ENCODE measurements around the gene GPC6.

Gene GPC6

GRCh38 chr13:93714171-93714570, 487.6 kb downstream of the GPC6 start:
- TF ChIP-seq CTCF (IDR thresholded peaks at IDR 0.05; ENCODE audit: low read depth, low read length) (no peak), MYC (IDR thresholded peaks at IDR 0.05; ENCODE audit: low read depth, low read length) (no peak), POLR2A (IDR thresholded peaks at IDR 0.05; ENCODE audit: extremely low read depth, insufficient read length) (no peak), MAX (IDR thresholded peaks at IDR 0.05; ENCODE audit: low read depth, low read length) (no peak)
- DNase-seq (ENCODE audit: low read depth): no peak
- no peak overlapping the region for H3K4me3 ChIP-seq (ENCODE audit: low read depth, low read length)

DNA sequence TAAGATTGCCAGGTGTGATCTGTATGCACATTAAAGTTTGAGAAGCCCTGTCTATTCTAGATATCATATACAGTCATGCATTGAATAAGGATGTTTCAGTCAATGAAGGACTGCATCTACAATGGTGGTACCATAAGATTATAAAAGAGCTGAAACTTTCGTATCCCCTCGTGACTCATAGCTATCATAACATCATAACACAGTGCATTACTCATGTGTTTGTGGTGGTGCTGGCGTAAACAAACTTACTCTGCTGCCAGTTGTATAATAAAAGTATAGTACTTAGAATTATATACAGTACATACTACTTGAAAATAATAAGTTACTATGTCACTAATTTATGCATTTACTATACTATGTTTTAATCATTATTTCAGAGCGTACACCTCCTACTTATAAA, 489.3 kb downstream of the GPC6 start:
- no peak overlapping the region for H3K4me3 ChIP-seq (ENCODE audit: low read depth, low read length)
- no peak for DNase-seq (ENCODE audit: low read depth)
- TF ChIP-seq POLR2A (IDR thresholded peaks at IDR 0.05; ENCODE audit: extremely low read depth, insufficient read length) (no peak), CTCF (IDR thresholded peaks at IDR 0.05; ENCODE audit: low read depth, low read length) (no peak), MYC (IDR thresholded peaks at IDR 0.05; ENCODE audit: low read depth, low read length) (no peak), MAX (IDR thresholded peaks at IDR 0.05; ENCODE audit: low read depth, low read length) (no peak)

DNA sequence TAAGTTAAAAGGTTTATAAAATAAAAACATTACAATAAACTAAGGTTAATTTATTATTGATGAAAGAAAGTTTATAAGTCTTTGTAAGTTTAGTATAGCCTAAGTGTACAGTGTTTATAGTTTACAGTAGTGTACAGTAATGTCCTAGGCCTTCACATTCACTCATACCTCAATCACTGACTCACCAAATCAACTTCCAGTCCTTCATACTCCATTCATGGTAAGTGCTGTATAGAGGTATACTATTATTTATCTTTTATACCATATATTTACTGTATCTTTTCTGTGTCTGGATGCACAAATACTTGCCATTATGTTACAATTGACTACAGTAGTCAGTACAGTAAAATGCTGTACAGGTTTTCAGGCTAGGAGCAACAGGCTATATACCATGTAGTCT, 490.0 kb downstream of the GPC6 start:
- H3K4me3 ChIP-seq (ENCODE audit: low read depth, low read length): no peak overlapping the region
- no peak for TF ChIP-seq MAX (IDR thresholded peaks at IDR 0.05; ENCODE audit: low read depth, low read length)
- TF ChIP-seq POLR2A (IDR thresholded peaks at IDR 0.05; ENCODE audit: extremely low read depth, insufficient read length): no peak
- no peak for TF ChIP-seq MYC (IDR thresholded peaks at IDR 0.05; ENCODE audit: low read depth, low read length)
- no peak for TF ChIP-seq CTCF (IDR thresholded peaks at IDR 0.05; ENCODE audit: low read depth, low read length)
- DNase-seq (ENCODE audit: low read depth): no peak

DNA sequence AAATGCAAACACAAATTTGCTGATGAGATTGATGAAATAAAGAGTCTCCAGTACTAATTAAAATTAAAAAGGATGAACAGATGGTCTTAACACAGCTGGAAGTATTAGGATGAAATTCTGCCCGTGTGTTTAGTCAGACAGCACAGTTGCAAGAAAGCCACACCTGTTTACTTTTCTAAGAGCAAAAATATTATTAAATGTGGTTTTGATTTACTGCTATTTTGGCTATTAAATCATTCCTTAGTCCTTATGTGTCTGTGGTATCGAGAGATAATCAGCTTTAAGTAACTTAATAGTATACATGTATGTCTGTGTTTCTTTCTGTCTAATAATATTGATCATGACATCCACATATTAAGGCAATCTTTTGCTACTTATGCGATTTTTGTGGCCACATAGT, 494.9 kb downstream of the GPC6 start:
- no peak overlapping the region for H3K4me3 ChIP-seq (ENCODE audit: low read depth, low read length)
- no peak for TF ChIP-seq POLR2A (IDR thresholded peaks at IDR 0.05; ENCODE audit: extremely low read depth, insufficient read length)
- TF ChIP-seq CTCF (IDR thresholded peaks at IDR 0.05; ENCODE audit: low read depth, low read length): no peak
- TF ChIP-seq MYC (IDR thresholded peaks at IDR 0.05; ENCODE audit: low read depth, low read length): no peak
- no peak for TF ChIP-seq MAX (IDR thresholded peaks at IDR 0.05; ENCODE audit: low read depth, low read length)
- DNase-seq (ENCODE audit: low read depth): no peak

GRCh38 chr13:93723316-93723715, 496.7 kb downstream of the GPC6 start:
- no peak for DNase-seq (ENCODE audit: low read depth)
- TF ChIP-seq MYC (IDR thresholded peaks at IDR 0.05; ENCODE audit: low read depth, low read length): no peak
- TF ChIP-seq MAX (IDR thresholded peaks at IDR 0.05; ENCODE audit: low read depth, low read length): no peak
- TF ChIP-seq CTCF (IDR thresholded peaks at IDR 0.05; ENCODE audit: low read depth, low read length): no peak
- TF ChIP-seq POLR2A (IDR thresholded peaks at IDR 0.05; ENCODE audit: extremely low read depth, insufficient read length): no peak
- no peak overlapping the region for H3K4me3 ChIP-seq (ENCODE audit: low read depth, low read length)

DNA sequence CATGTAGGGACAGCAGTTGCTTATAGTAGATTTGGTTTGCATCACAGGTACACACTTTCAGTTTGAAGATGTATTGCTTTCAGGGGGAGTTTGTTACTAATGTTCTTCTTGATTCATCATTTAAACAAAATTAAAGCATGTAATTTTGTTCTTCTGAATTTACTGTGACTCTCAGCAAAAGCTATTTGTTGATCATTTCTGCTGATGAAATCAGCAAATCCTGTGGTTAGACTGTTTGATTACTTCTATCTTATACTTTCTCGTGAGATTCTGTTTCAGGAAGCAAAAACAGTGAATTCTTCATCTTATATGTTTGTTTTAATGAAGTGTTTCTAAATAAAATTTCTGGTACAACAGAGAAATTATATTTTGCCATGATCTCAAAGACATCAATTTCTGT, 497.6 kb downstream of the GPC6 start:
- TF ChIP-seq POLR2A (IDR thresholded peaks at IDR 0.05; ENCODE audit: extremely low read depth, insufficient read length) (no peak), CTCF (IDR thresholded peaks at IDR 0.05; ENCODE audit: low read depth, low read length) (no peak), MYC (IDR thresholded peaks at IDR 0.05; ENCODE audit: low read depth, low read length) (no peak), MAX (IDR thresholded peaks at IDR 0.05; ENCODE audit: low read depth, low read length) (no peak)
- no peak for DNase-seq (ENCODE audit: low read depth)
- no peak overlapping the region for H3K4me3 ChIP-seq (ENCODE audit: low read depth, low read length)

Measured in NB4 (cell line).